ENCODE results near the gene TEX9. TPM values are rescaled to one million over a fixed set of nuclear protein-coding genes. Genes with fewer than 3 reads are reported as not detected.

The TEX9 gene
- total RNA-seq, 1 experiment from 2014 or later, result 4.1 TPM

DNA sequence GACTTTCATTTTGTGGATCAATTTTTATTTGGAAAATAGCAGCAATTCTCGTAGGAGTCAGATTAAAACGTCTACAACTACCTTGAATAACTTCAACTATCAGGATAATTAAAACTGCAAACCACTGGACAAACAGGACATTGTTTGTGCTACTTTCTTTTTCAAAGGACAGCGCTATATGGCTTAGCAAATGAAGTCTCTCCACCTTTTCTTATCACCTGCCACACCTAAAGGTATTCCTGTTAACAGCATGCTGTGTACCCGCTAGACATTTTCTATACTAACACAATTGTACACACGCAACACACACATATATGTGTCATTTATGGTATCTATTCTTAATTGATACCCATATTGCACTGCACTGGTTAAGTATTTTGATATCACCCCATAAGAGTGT, 80.5 kb downstream of the TEX9 start:
- CTCF ChIA-PET, result no interaction called here
- Histone ChIP-seq H3K27ac (ENCODE audit: low read length) (no peak overlapping the region), H3K4me1 (ENCODE audit: control insufficient read depth, insufficient read depth, low read length) (no peaks in the 10 kb centered on the region), H3K27me3 (ENCODE audit: control insufficient read depth, insufficient read depth, low read length) (no peaks in the 10 kb centered on the region), H3K9me3 (ENCODE audit: control insufficient read depth, insufficient read depth, low read depth, low read length) (no peaks in the 10 kb centered on the region), H3K36me3 (ENCODE audit: control insufficient read depth, insufficient read depth, low read length) (no peaks in the 10 kb centered on the region), H3K4me3 (ENCODE audit: low read depth in 2 of 2, low read length in 2 of 2) (no peak overlapping the region)
- DNase-seq (ENCODE audit: low read depth, low spot score) (no peak), ATAC-seq (no peak)
- BruUV-seq (replicated peaks), result no TSS peak
- intact Hi-C loops (cut with micrococcal nuclease; ENCODE audit: unreplicated experiment) (no loop called here), in situ Hi-C loops (cut with HindIII; ENCODE audit: low pct_unique_long_range_greater_than_20kb, low sequenced_read_pairs) (no loop called here)
- no peak for TF ChIP-seq TCF7L2 (IDR thresholded peaks at IDR 0.05; ENCODE audit: low read depth, low read length)
- no peak for TF ChIP-seq POLR2AphosphoS5 (IDR thresholded peaks at IDR 0.05; ENCODE audit: low read depth, low read length)
- TF ChIP-seq, protein P1, sequence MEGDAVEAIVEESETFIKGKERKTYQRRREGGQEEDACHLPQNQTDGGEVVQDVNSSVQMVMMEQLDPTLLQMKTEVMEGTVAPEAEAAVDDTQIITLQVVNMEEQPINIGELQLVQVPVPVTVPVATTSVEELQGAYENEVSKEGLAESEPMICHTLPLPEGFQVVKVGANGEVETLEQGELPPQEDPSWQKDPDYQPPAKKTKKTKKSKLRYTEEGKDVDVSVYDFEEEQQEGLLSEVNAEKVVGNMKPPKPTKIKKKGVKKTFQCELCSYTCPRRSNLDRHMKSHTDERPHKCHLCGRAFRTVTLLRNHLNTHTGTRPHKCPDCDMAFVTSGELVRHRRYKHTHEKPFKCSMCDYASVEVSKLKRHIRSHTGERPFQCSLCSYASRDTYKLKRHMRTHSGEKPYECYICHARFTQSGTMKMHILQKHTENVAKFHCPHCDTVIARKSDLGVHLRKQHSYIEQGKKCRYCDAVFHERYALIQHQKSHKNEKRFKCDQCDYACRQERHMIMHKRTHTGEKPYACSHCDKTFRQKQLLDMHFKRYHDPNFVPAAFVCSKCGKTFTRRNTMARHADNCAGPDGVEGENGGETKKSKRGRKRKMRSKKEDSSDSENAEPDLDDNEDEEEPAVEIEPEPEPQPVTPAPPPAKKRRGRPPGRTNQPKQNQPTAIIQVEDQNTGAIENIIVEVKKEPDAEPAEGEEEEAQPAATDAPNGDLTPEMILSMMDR (IDR thresholded peaks at IDR 0.05), result no peak
- TF ChIP-seq, protein P2, sequence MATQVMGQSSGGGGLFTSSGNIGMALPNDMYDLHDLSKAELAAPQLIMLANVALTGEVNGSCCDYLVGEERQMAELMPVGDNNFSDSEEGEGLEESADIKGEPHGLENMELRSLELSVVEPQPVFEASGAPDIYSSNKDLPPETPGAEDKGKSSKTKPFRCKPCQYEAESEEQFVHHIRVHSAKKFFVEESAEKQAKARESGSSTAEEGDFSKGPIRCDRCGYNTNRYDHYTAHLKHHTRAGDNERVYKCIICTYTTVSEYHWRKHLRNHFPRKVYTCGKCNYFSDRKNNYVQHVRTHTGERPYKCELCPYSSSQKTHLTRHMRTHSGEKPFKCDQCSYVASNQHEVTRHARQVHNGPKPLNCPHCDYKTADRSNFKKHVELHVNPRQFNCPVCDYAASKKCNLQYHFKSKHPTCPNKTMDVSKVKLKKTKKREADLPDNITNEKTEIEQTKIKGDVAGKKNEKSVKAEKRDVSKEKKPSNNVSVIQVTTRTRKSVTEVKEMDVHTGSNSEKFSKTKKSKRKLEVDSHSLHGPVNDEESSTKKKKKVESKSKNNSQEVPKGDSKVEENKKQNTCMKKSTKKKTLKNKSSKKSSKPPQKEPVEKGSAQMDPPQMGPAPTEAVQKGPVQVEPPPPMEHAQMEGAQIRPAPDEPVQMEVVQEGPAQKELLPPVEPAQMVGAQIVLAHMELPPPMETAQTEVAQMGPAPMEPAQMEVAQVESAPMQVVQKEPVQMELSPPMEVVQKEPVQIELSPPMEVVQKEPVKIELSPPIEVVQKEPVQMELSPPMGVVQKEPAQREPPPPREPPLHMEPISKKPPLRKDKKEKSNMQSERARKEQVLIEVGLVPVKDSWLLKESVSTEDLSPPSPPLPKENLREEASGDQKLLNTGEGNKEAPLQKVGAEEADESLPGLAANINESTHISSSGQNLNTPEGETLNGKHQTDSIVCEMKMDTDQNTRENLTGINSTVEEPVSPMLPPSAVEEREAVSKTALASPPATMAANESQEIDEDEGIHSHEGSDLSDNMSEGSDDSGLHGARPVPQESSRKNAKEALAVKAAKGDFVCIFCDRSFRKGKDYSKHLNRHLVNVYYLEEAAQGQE (IDR thresholded peaks at IDR 0.05; ENCODE audit: insufficient read depth in 1 of 2, low read depth in 2 of 2, low read length in 1 of 2), result no peak
- no peak for TF ChIP-seq SIN3A (IDR thresholded peaks at IDR 0.05; ENCODE audit: borderline replicate concordance, insufficient read depth, low read depth, low read length)
- POLR2A ChIA-PET, result no interaction called here

DNA sequence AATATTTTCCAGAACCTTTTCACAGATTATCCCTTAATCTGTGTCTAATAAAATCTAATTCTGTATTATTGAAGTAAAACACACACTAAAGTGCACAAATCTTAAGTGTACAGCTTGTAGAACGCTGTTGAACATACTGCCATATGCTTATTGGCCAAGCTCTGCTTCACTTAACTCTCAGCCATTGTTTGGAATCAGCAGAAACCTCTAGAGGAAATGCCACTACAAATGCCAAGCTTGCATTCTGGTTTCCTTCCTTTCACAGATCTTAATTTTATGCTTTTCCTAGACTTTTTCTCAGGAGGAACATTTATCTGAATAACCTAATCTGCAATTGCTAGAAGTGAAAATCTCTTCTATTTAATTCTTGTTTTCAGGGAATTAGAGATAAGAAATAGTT, 89.6 kb downstream of the TEX9 start:
- DNase-seq (ENCODE audit: low read depth, low spot score) (no peak), ATAC-seq (no peak)
- no peaks in the 10 kb centered on the region for H3K27me3 ChIP-seq (ENCODE audit: control insufficient read depth, insufficient read depth, low read length)
- no TSS peak for BruUV-seq (replicated peaks)
- no peaks in the 10 kb centered on the region for H3K36me3 ChIP-seq (ENCODE audit: control insufficient read depth, insufficient read depth, low read length)
- intact Hi-C loops (cut with micrococcal nuclease; ENCODE audit: unreplicated experiment), result no loop called here
- no peak overlapping the region for H3K4me3 ChIP-seq (ENCODE audit: low read depth in 2 of 2, low read length in 2 of 2)
- H3K4me1 ChIP-seq (ENCODE audit: control insufficient read depth, insufficient read depth, low read length), result no peaks in the 10 kb centered on the region
- no peak for TF ChIP-seq TCF7L2 (IDR thresholded peaks at IDR 0.05; ENCODE audit: low read depth, low read length)
- TF ChIP-seq, protein P2 (IDR thresholded peaks at IDR 0.05; ENCODE audit: insufficient read depth in 1 of 2, low read depth in 2 of 2, low read length in 1 of 2), result no peak
- no peak for TF ChIP-seq POLR2AphosphoS5 (IDR thresholded peaks at IDR 0.05; ENCODE audit: low read depth, low read length)
- TF ChIP-seq, protein P1 (IDR thresholded peaks at IDR 0.05), result no peak
- no peak for TF ChIP-seq SIN3A (IDR thresholded peaks at IDR 0.05; ENCODE audit: borderline replicate concordance, insufficient read depth, low read depth, low read length)
- CTCF ChIA-PET, result no interaction called here
- POLR2A ChIA-PET, result no interaction called here
- H3K9me3 ChIP-seq (ENCODE audit: control insufficient read depth, insufficient read depth, low read depth, low read length), result no peaks in the 10 kb centered on the region
- no peak overlapping the region for H3K27ac ChIP-seq (ENCODE audit: low read length)
- in situ Hi-C loops (cut with HindIII; ENCODE audit: low pct_unique_long_range_greater_than_20kb, low sequenced_read_pairs), result no loop called here

Data from Panc1 (cell line).